HG03025 (cell line): Measurements from ENCODE around the gene RNASE12.
"Not testable (repeated sequence)": the region's sequence is repeated elsewhere in the genome, so short reads cannot be mapped to it uniquely, and the experiment has no call there.

Experiments used
- ATAC-seq: cut with Tn5 transposase; IDR thresholded peaks from one replicate; pipeline ENCODE4 v1.9.1; 2021; ENCODE audit warnings: mild to moderate bottlenecking, moderate library complexity; ENCODE audit not compliant: unreplicated experiment, low FRiP score

RNASE12 gene

GRCh38 chr14:20591235-20591634 is at the start of gene RNASE12:
Gene RNASE12, minus strand, starts transcription at chr14:20591376. Its CDS starts 653 bp downstream, at chr14:20590723.
- ATAC-seq = no peak

GRCh38 chr14:20632831-20633691 is 41.9 kb upstream of the RNASE12 start:
- peak; percentile 40 for ATAC-seq

GRCh38 chr14:20632448-20632830 is 41.3 kb upstream of the RNASE12 start:
- no peak for ATAC-seq

GRCh38 chr14:20631880-20632389 is 40.8 kb upstream of the RNASE12 start:
- ATAC-seq = no peak

- no peak for ATAC-seq
Measured at GRCh38 chr14:20631023-20631879, 40.1 kb upstream of the RNASE12 start.

GRCh38 chr14:20630340-20631022 is 39.3 kb upstream of the RNASE12 start:
- ATAC-seq = no peak

- no peak for ATAC-seq
Measured at GRCh38 chr14:20628063-20628854, 37.1 kb upstream of the RNASE12 start.

- no peak for ATAC-seq
Measured at GRCh38 chr14:20627346-20628027, 36.3 kb upstream of the RNASE12 start.

GRCh38 chr14:20626274-20626673 is 35.1 kb upstream of the RNASE12 start:
- ATAC-seq = no peak

- peak; percentile 37 for ATAC-seq
Measured at GRCh38 chr14:20624495-20625070, 33.4 kb upstream of the RNASE12 start.

GRCh38 chr14:20623798-20624197 is 32.6 kb upstream of the RNASE12 start:
- ATAC-seq = no peak

GRCh38 chr14:20622816-20623291 is 31.7 kb upstream of the RNASE12 start:
- no peak for ATAC-seq

- ATAC-seq = no peak
Measured at GRCh38 chr14:20620798-20621478, 29.8 kb upstream of the RNASE12 start.

GRCh38 chr14:20619688-20620087 is 28.5 kb upstream of the RNASE12 start:
- ATAC-seq = not testable (repeated sequence)

GRCh38 chr14:20618271-20618749 is 27.1 kb upstream of the RNASE12 start:
- no peak for ATAC-seq

- ATAC-seq = no peak
Measured at GRCh38 chr14:20617138-20618003, 26.2 kb upstream of the RNASE12 start.

- ATAC-seq = no peak
Measured at GRCh38 chr14:20615996-20616395, 24.8 kb upstream of the RNASE12 start.
